ELF-1 (cell line): Measurements from ENCODE around the gene NUDT1.
A peak's percentile ranks its signal among the peaks of the same experiment; 100 is the strongest.

Experiments used
- DNase-seq: peaks from one replicate; pipeline ENCODE4 v3.0.0-alpha.2; 2016; ENCODE audit warnings: low read depth, low spot score

Gene NUDT1

DNA sequence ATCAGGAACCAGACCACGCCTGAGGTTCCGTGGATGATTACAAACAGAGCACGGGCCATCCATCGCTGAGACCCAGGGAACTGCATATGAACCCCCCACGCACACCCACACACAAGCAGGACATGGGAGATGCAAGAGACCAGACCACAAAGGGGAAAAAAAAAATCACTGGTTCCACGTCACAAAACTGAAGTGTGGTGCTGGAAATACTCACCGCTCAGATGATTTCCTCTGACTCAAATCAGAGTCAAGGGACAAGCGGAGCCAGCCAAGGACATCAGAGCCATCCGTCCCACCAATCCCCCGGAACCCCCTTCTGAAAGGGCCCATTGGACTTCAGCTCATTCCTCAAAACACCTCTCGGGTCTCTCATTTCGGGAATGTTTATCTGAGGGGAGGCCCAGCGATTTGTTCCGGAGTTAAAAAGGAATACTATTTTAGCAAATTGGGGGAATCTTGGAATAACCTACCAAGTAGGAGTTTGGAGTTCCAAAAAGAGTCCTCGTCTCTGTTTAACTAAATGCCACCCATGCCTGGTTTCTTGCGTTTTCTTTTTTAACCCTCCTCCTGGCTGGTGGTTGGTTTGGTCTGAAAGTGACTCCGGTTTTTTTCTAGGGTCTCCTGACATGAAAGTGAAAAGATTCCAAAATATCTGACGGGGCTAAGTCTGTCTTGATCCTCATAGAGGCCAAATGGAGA is 57.3 kb downstream of the NUDT1 start:
- DNase-seq, result no peak

- peak; percentile 39 for DNase-seq
Observed at GRCh38 chr7:2299870-2300512, 58.0 kb downstream of the NUDT1 start.
